Hepatocyte (in vitro differentiated cells): ENCODE data around the gene MOCS1. TPM values are rescaled to one million over a fixed set of nuclear protein-coding genes. Genes with fewer than 3 reads are reported as not detected.

ENCODE experiments used
- DNase-seq: peaks from one replicate; pipeline ENCODE4 v3.0.0-alpha.2; 2016; ENCODE audit warnings: low spot score
- H2AFZ ChIP-seq: fragments of 200-600 bp; sonication (generic); 2 replicates; pipeline ENCODE4 v1.6.0; 2016; ENCODE audit warnings: antibody characterized with exemption, mild to moderate bottlenecking
- H3K27ac ChIP-seq: fragments of 200-600 bp; sonication (generic); 2 replicates; pipeline ENCODE4 v1.5.1; 2016; ENCODE audit warnings: mild to moderate bottlenecking
- H3K27me3 ChIP-seq: fragments of 200-600 bp; sonication (generic); 2 replicates; pipeline ENCODE4 v1.6.1; 2016
- H3K36me3 ChIP-seq: fragments of 200-600 bp; sonication (generic); replicated peaks from 2 replicates; pipeline ENCODE4 v1.5.1; 2016; ENCODE audit warnings: low read depth; ENCODE audit not compliant: insufficient read depth
- H3K4me1 ChIP-seq: fragments of 200-600 bp; sonication (generic); 2 replicates; pipeline ENCODE4 v1.5.1; 2016; ENCODE audit warnings: mild to moderate bottlenecking, moderate library complexity; ENCODE audit not compliant: insufficient read depth
- H3K4me2 ChIP-seq: fragments of 200-600 bp; sonication (generic); 2 replicates; pipeline ENCODE4 v1.6.0; 2016
- H3K4me3 ChIP-seq: fragments of 200-600 bp; sonication (generic); 2 replicates; pipeline ENCODE4 v1.5.1; 2016; ENCODE audit warnings: mild to moderate bottlenecking
- H3K79me2 ChIP-seq: fragments of 200-600 bp; sonication (generic); 2 replicates; pipeline ENCODE4 v1.6.0; 2017; ENCODE audit warnings: mild to moderate bottlenecking
- H3K9me2 ChIP-seq: fragments of 200-600 bp; sonication (generic); replicated peaks from 2 replicates; pipeline ENCODE4 v1.6.0; 2017; ENCODE audit warnings: mild to moderate bottlenecking; ENCODE audit not compliant: insufficient read depth
- H3K9me3 ChIP-seq: fragments of 200-600 bp; sonication (generic); 2 replicates; pipeline ENCODE4 v1.5.1; 2016; ENCODE audit warnings: low read depth, mild to moderate bottlenecking
- H4K20me1 ChIP-seq: fragments of 200-600 bp; sonication (generic); 2 replicates; pipeline ENCODE4 v1.6.0; 2016; ENCODE audit warnings: mild to moderate bottlenecking; ENCODE audit not compliant: insufficient read depth, poor library complexity, severe bottlenecking
- EZH2 ChIP-seq: fragments of 200-600 bp; sonication (generic); IDR thresholded peaks from 2 replicates; pipeline ENCODE4 v1.6.1; 2016; ENCODE audit warnings: antibody characterized with exemption, mild to moderate bottlenecking, borderline replicate concordance
- EZH2phosphoT487 ChIP-seq: fragments of 200-600 bp; sonication (generic); IDR thresholded peaks from one replicate; pipeline ENCODE4 v1.6.1; 2018; ENCODE audit warnings: antibody characterized with exemption, mild to moderate bottlenecking, low read depth, moderate library complexity; ENCODE audit not compliant: unreplicated experiment, severe bottlenecking
- WGBS: methylation state at CpG from one replicate; pipeline ENCODE4 v1.1.6; 2016; ENCODE audit warnings: low lambda C conversion rate; ENCODE audit errors: missing lambda C conversion rate; 5-methylcytosine and 5-hydroxymethylcytosine counted together
- polyA plus RNA-seq: library from polyadenylated mRNA; unstranded; fragments of >200 nt; fragmentation: Nextera tagmentation; extraction: Ambion mirVana; gene quantifications from 2 replicates; pipeline ENCODE4 v1.2.1, GENCODE V29; 2016
- total RNA-seq: library from RNA; depleted of rRNA; stranded (reverse); fragments of >200 nt; gene quantifications from 2 replicates; pipeline ENCODE4 v1.2.3, GENCODE V29; 2014
- TF ChIP-seq, protein P1 (sequence below): fragments of 200-600 bp; sonication (generic); IDR thresholded peaks from 2 replicates; pipeline ENCODE4 v1.5.1; 2016; ENCODE audit warnings: antibody characterized with exemption, mild to moderate bottlenecking; ENCODE audit not compliant: poor library complexity

Gene MOCS1
- total and polyA plus RNA-seq, 2 experiments from 2014 or later: 10.7 to 13.4 TPM

DNA sequence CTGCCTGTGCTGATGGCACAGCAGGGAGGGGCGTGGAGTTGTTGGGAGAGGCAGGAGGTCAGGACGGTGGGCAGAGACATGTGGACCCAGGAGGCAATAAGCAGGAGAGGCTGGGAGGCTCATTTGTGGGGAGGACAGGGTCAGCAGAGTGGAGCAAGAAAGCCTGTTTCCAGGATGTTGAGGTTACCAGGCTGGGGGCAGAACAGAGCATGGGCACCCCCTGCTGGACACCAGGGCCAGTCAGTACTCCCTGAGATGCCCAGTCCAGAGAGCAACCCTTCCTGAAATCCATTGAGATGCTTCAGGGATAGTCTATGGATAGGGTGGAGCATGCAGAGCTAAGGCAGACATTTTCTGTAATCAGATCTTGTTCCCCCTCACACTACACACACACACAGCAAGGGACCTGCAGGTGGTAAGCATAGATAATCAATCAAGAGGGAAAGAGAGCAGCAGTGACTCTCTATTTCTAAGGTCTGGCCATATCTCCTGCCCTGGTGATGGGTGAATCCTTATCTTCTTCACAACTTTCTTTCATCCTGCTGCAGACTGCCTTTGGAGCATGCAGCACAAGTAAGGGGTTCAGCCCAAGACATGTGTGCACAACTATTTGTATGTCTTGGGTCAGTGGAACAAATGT, 41.7 kb downstream of the MOCS1 start:
- H4K20me1 ChIP-seq: no peaks in the 10 kb centered on the region
- H2AFZ ChIP-seq: no peak overlapping the region
- no peak overlapping the region for H3K4me2 ChIP-seq
- no peak overlapping the region for H3K4me3 ChIP-seq
- no peaks in the 10 kb centered on the region for H3K9me2 ChIP-seq
- H3K79me2 ChIP-seq: no peaks in the 10 kb centered on the region
- no peaks in the 10 kb centered on the region for H3K27me3 ChIP-seq
- 56% methylated on average over 2 of the region's 2 CpGs for WGBS
- H3K9me3 ChIP-seq: no peaks in the 10 kb centered on the region
- no peak overlapping the region for H3K27ac ChIP-seq
- DNase-seq: peak; percentile 81
- TF ChIP-seq, protein P1, sequence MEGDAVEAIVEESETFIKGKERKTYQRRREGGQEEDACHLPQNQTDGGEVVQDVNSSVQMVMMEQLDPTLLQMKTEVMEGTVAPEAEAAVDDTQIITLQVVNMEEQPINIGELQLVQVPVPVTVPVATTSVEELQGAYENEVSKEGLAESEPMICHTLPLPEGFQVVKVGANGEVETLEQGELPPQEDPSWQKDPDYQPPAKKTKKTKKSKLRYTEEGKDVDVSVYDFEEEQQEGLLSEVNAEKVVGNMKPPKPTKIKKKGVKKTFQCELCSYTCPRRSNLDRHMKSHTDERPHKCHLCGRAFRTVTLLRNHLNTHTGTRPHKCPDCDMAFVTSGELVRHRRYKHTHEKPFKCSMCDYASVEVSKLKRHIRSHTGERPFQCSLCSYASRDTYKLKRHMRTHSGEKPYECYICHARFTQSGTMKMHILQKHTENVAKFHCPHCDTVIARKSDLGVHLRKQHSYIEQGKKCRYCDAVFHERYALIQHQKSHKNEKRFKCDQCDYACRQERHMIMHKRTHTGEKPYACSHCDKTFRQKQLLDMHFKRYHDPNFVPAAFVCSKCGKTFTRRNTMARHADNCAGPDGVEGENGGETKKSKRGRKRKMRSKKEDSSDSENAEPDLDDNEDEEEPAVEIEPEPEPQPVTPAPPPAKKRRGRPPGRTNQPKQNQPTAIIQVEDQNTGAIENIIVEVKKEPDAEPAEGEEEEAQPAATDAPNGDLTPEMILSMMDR: peak; percentile 74
- TF ChIP-seq EZH2phosphoT487 (no peak), EZH2 (no peak)
- no peaks in the 10 kb centered on the region for H3K36me3 ChIP-seq
- peaks cover 7% of the 10 kb centered on the region for H3K4me1 ChIP-seq

DNA sequence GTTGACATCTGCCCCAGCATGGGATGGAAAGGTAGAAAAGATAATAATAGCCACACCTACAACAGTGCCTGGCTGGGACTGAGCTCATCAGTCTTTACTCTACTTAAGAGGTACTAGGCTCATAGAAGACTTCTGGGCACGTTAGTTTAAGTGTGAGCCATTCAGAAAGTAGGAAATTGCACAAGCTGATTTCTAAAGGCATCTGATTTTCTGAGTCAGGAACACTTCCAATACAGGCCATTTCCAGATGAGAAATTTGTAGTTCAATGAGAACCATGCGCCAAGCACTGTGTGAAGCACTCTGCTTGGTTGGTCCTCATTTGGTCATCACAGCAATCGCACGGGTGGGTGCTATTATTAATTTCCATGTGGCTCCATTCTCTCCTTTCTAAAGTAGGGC, 42.3 kb downstream of the MOCS1 start:
- Histone ChIP-seq H3K27me3 (no peaks in the 10 kb centered on the region), H4K20me1 (no peaks in the 10 kb centered on the region), H3K9me3 (no peaks in the 10 kb centered on the region), H3K4me1 (peaks cover 13% of the 10 kb centered on the region), H3K27ac (no peak overlapping the region), H3K4me3 (no peak overlapping the region), H3K4me2 (no peak overlapping the region), H3K36me3 (no peaks in the 10 kb centered on the region), H2AFZ (no peak overlapping the region), H3K9me2 (no peaks in the 10 kb centered on the region), H3K79me2 (no peaks in the 10 kb centered on the region)
- no peak for TF ChIP-seq EZH2phosphoT487
- no peak for TF ChIP-seq EZH2
- TF ChIP-seq, protein P1: no peak
- no peak for DNase-seq
- WGBS: 49% methylated on average over 4 of the region's 4 CpGs

DNA sequence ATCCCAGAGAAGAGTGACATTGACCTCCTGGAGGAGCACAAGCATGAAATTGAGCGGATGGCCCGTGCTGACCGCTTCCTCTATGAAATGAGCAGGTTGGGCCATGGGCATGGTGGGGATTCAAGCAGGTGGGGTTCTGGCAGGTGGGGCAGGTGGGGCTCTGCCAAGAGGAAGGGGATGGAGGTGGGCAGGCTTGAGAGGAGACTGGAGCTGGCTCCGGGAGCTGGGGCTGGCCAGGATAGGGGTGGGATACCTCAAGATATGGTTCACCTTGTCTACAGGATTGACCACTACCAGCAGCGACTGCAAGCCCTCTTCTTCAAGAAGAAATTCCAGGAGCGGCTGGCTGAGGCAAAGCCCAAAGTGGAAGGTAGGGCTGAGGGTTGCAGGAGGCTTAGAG, 42.9 kb downstream of the MOCS1 start:
- Histone ChIP-seq H3K4me2 (no peak overlapping the region), H3K9me3 (no peaks in the 10 kb centered on the region), H3K4me1 (peaks cover 17% of the 10 kb centered on the region), H3K27me3 (no peaks in the 10 kb centered on the region), H3K27ac (no peak overlapping the region), H3K36me3 (no peaks in the 10 kb centered on the region), H2AFZ (no peak overlapping the region), H3K79me2 (no peaks in the 10 kb centered on the region), H3K9me2 (no peaks in the 10 kb centered on the region), H4K20me1 (no peaks in the 10 kb centered on the region), H3K4me3 (no peak overlapping the region)
- 94% methylated on average over 6 of the region's 6 CpGs for WGBS
- no peak for TF ChIP-seq EZH2phosphoT487
- TF ChIP-seq, protein P1: no peak
- no peak for TF ChIP-seq EZH2
- DNase-seq: no peak
